ENCODE measurements around the gene TERT. TPM values are rescaled to one million over a fixed set of nuclear protein-coding genes. Genes with fewer than 3 reads are reported as not detected.

The TERT gene
- total and polyA plus RNA-seq, 12 donors = not detected

DNA sequence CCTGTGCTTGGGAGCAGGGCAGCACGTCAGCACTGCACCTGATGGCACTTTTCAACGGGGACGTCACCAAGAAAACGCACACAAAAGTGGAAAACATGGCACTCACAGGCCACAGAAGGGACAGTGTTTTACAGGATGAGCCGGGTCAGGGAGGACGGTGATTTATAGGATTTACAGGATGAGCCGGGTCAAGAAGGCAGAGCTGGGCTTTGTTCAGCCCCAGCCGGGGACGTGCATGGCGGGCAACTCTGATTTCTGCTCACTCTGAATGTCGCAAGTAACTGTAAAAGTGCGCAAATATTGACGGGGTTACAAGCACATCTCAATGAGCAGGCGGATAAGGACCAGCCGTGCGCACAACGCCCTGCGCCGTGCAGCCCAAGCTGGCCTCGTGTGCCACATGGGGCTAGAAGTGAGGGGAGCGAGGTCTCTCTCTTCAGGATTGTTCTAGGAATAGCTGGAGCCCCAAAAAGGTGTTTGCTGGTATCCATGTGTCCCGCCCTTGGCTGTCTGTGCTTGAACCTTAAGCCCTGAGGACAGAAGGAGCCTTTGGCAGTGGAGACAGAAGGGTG, 53.3 kb downstream of the TERT start:
- H3K4me3 ChIP-seq = no peak overlapping the region
- ATAC-seq = no peak
- WGBS, 2 donors = 84 to 85% methylated on average over 22 of the region's 22 CpGs
- no peak for DNase-seq
- no peaks in the 10 kb centered on the region for H3K4me1 ChIP-seq
- H3K9me3 ChIP-seq = peaks cover 0 to 2% (median 0%) of the 10 kb centered on the region in 11 donors
- TF ChIP-seq CTCF (IDR thresholded peaks at IDR 0.05) = no peak
- H3K27ac ChIP-seq = no peak overlapping the region
- no peaks in the 10 kb centered on the region for H3K36me3 ChIP-seq
- H3K27me3 ChIP-seq = peaks cover 0 to 42% (median 38%) of the 10 kb centered on the region in 7 donors
- intact Hi-C loops (cut with DNase I) = no loop called here

GRCh38 chr5:1240496-1241260, 54.2 kb downstream of the TERT start:
- Histone ChIP-seq H3K4me1 (no peaks in the 10 kb centered on the region), H3K27me3 (peaks cover 0 to 33% (median 29%) of the 10 kb centered on the region in 7 donors), H3K9me3 (peaks cover 0 to 11% (median 7%) of the 10 kb centered on the region in 11 donors), H3K27ac (no peak overlapping the region), H3K36me3 (no peaks in the 10 kb centered on the region), H3K4me3 (no peak overlapping the region)
- WGBS, 2 donors = 82 to 86% methylated on average over 29 of the region's 29 CpGs
- no peak for DNase-seq
- ATAC-seq = no peak
- intact Hi-C loops (cut with DNase I) = no loop called here
- TF ChIP-seq CTCF (IDR thresholded peaks at IDR 0.05) = no peak

DNA sequence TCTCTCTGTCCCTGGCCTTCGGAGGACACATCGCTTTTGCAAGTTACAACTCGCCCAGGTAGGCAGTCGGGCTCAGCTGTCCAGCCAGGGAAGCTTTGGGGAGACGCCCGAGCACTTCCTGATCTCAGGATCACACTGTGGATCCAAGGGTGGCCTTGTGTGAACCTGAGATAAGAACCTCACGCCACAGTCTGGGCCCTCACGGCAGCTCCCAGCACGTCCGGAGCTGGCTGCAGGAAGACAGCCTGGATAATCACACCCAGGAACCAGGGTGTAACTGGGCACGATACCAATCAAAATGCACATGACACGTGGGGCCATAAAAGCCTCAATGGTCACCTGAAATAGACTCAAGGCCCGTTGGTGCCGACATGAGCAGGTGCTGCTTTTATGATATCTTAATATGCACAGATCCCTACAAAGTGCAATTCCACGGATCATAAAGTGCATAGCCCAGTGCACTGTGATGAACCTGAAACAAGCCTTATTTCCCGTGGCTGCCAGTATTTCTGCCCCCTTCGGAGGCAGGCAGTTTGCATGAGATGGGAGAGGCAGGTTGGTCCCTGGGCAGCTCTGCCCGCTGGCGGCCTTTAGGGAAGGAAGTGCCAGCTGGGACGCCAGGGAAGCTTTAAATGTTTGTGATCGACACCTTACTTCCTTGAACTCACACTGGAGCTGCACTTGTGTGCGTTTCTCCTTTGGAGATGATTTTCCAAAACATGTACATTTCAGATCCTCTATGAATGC, 55.2 kb downstream of the TERT start:
- WGBS, 2 donors = 56 to 60% methylated on average over 22 of the region's 22 CpGs
- TF ChIP-seq CTCF (IDR thresholded peaks at IDR 0.05) = no peak
- Histone ChIP-seq H3K36me3 (no peaks in the 10 kb centered on the region), H3K27ac (no peak overlapping the region), H3K4me1 (no peaks in the 10 kb centered on the region), H3K9me3 (peaks cover 0 to 21% (median 15%) of the 10 kb centered on the region in 11 donors), H3K4me3 (no peak overlapping the region), H3K27me3 (peaks cover 0 to 23% (median 19%) of the 10 kb centered on the region in 7 donors)
- DNase-seq = no peak
- intact Hi-C loops (cut with DNase I) = loop anchor here in 1 of 10 donors (10.0 kb wide), 1 partner anchor 205 kb away; the partner anchor contains the start of gene SLC6A3
- no peak for ATAC-seq

GRCh38 chr5:1235838-1236237, 59.0 kb downstream of the TERT start:
- intact Hi-C loops (cut with DNase I) = loop anchor here in 1 of 10 donors (10.0 kb wide), 1 partner anchor 209 kb away; the partner anchor contains the start of gene SLC6A3
- no peaks in the 10 kb centered on the region for H3K36me3 ChIP-seq
- no peak for ATAC-seq
- H3K4me1 ChIP-seq = no peaks in the 10 kb centered on the region
- H3K4me3 ChIP-seq = no peak overlapping the region
- no peak overlapping the region for H3K27ac ChIP-seq
- no peak for DNase-seq
- peaks cover 0 to 24% (median 15%) of the 10 kb centered on the region in 11 donors for H3K9me3 ChIP-seq
- peaks cover 0 to 12% (median 0%) of the 10 kb centered on the region in 7 donors for H3K27me3 ChIP-seq
- no peak for TF ChIP-seq CTCF (IDR thresholded peaks at IDR 0.05)
- WGBS, 2 donors = 97 to 98% methylated on average over 1 of the region's 1 CpG

Data from heart right ventricle (tissue), 16 donors.